Stomach (tissue), 9 donors: ENCODE measurements around the gene TM2D1. TPM values are rescaled to one million over a fixed set of nuclear protein-coding genes. Genes with fewer than 3 reads are reported as not detected.

Source experiments
- DNase-seq, 2 donors: peaks; one replicate each; pipeline versions ENCODE4 v3.0.0 to v3.0.0-alpha.2; 2013 to 2019
- H3K27ac ChIP-seq, 5 donors: fragments of 200-600 bp in 4 of 5; sonication (generic) in 4 of 5; one replicate each; pipeline ENCODE4 v1.5.1; 2013 to 2019; ENCODE audit warnings: mild to moderate bottlenecking in 1 of 5, moderate library complexity in 1 of 5
- H3K27me3 ChIP-seq, 3 donors: fragments of 200-600 bp; sonication (generic); one replicate each; pipeline ENCODE4 v1.5.1; 2017 to 2019; ENCODE audit warnings: mixed run types in 1 of 3
- H3K36me3 ChIP-seq, 4 donors: fragments of 200-600 bp; sonication (generic); 1 replicate in 3 of 4; 2 replicates in 1 of 4; pipeline ENCODE4 v1.5.1; 2016 to 2019
- H3K4me1 ChIP-seq, 4 donors: fragments of 200-600 bp; sonication (generic); one replicate each; pipeline ENCODE4 v1.5.1; 2016 to 2019
- H3K4me3 ChIP-seq, 4 donors: fragments of 200-600 bp; sonication (generic) in 3 of 4; one replicate each; pipeline ENCODE4 v1.5.1; 2016 to 2019; ENCODE audit warnings: mild to moderate bottlenecking in 1 of 4
- H3K9me3 ChIP-seq, 4 donors: fragments of 200-600 bp; sonication (generic); one replicate each; pipeline ENCODE4 v1.5.1; 2016 to 2019
- EP300 ChIP-seq: sonication (generic); formaldehyde crosslinking; IDR thresholded peaks from one replicate; pipeline ENCODE4 v1.6.1; 2017; ENCODE audit warnings: antibody characterized with exemption
- POLR2A ChIP-seq, 4 donors: fragments of 450-650 bp; IDR thresholded peaks; one replicate each; pipeline ENCODE4 v1.6.1; 2016; ENCODE audit warnings: antibody characterized with exemption in 4 of 4, control low read depth in 2 of 4, mild to moderate bottlenecking in 1 of 4, moderate library complexity in 1 of 4
- POLR2AphosphoS5 ChIP-seq, 3 donors: sonication (generic); formaldehyde crosslinking; IDR thresholded peaks; one replicate each; pipeline ENCODE4 v1.6.1; 2016; ENCODE audit warnings: antibody characterized with exemption in 3 of 3
- WGBS, 5 donors: extraction: QIAGEN DNeasy Blood & Tissue Kit in 3 of 5; methylation state at CpG; one replicate each; pipeline versions ENCODE4 v1.1.5 to v1.1.7; 2013 to 2018; 5-methylcytosine and 5-hydroxymethylcytosine counted together
- intact Hi-C: fragments of 100-400 bp; cut with DNase I; formaldehyde crosslinking; loops from one replicate; pipeline ENCODE4 v1.15.1; 2023; ENCODE audit warnings: low total_unique reads
- polyA plus RNA-seq, 3 donors: library from polyadenylated mRNA; stranded (reverse); fragments of 200-250 nt; gene quantifications; one replicate each; pipeline ENCODE4 v1.2.3, GENCODE V29; 2013
- total RNA-seq, 5 donors: library from RNA; depleted of rRNA; stranded (reverse); fragments of >200 nt; gene quantifications; one replicate each; pipeline versions ENCODE4 v1.1.0 to v1.2.3, GENCODE V29; 2014 to 2016
- TF ChIP-seq, protein P1 (sequence below), 7 experiments: fragments of 450-650 bp in 4 of 7; fragments of 200-600 bp in 3 of 7; sonication (generic) in 3 of 7; IDR thresholded peaks; one replicate each; pipeline ENCODE4 v1.5.1; 2016 to 2019; ENCODE audit warnings: antibody characterized with exemption in 7 of 7, control low read depth in 2 of 7, mild to moderate bottlenecking in 1 of 7
- donor health status: healthy with polysubstance abuse.
- donor health status: Bipolar disorder and iron deficiency.
- donor health status: healthy.

TM2D1 gene
- total and polyA plus RNA-seq, 8 donors: 15.6 to 184 (median 41.4) TPM

DNA sequence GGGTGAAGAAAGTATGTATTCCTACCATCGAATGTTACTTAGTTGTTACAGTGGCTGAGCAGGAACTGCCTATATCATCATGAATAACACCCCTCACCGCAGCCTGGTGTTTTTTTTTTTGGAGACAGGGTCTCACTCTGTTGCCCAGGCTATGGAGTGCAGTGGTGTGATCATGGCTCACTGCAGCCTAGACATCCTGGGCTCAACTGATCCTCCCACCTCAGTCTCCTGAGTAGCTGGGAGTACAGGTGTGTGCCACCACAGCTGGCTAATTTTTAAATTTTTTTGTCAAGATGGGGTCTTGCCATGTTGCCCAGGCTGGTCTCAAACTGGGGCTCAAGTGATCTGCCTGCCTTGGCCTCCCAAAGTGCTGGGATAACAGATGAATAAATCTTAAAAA lies 24.6 kb upstream of the TM2D1 start:
- whole genome bisulfite sequencing, 5 donors: 91 to 100% (median 95%) methylated on average over 2 of the region's 2 CpGs
- no peak overlapping the region for H3K27ac ChIP-seq
- H3K9me3 ChIP-seq: no peaks in the 10 kb centered on the region
- peaks cover 0 to 19% (median 8%) of the 10 kb centered on the region in 4 donors for H3K4me1 ChIP-seq
- no peaks in the 10 kb centered on the region for H3K36me3 ChIP-seq
- TF ChIP-seq POLR2A (IDR thresholded peaks at IDR 0.05): no peak
- TF ChIP-seq POLR2AphosphoS5 (IDR thresholded peaks at IDR 0.05): no peak
- TF ChIP-seq, protein P1, sequence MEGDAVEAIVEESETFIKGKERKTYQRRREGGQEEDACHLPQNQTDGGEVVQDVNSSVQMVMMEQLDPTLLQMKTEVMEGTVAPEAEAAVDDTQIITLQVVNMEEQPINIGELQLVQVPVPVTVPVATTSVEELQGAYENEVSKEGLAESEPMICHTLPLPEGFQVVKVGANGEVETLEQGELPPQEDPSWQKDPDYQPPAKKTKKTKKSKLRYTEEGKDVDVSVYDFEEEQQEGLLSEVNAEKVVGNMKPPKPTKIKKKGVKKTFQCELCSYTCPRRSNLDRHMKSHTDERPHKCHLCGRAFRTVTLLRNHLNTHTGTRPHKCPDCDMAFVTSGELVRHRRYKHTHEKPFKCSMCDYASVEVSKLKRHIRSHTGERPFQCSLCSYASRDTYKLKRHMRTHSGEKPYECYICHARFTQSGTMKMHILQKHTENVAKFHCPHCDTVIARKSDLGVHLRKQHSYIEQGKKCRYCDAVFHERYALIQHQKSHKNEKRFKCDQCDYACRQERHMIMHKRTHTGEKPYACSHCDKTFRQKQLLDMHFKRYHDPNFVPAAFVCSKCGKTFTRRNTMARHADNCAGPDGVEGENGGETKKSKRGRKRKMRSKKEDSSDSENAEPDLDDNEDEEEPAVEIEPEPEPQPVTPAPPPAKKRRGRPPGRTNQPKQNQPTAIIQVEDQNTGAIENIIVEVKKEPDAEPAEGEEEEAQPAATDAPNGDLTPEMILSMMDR (IDR thresholded peaks at IDR 0.05): no peak
- no peak for TF ChIP-seq EP300
- no peaks in the 10 kb centered on the region for H3K27me3 ChIP-seq
- DNase-seq: no peak
- intact Hi-C loops: no loop called here
- no peak overlapping the region for H3K4me3 ChIP-seq

DNA sequence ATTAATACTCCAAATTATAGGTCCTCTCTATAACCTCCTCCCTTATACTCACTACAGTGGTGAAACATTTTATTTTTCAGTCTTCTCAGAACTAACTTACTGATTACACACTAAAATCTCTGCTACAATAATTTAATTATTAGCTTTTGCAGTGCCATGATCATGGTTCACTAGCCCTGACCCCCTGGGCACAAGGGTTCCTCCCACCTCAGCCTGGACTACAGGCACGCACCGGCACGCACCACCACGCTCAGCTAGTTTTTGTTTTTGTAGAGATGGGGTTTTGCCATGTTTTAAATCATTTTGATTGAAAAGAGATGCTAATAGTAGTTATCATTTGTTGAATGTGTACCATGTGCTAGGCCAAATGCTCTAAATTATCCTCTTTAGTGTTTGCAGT lies 23.6 kb upstream of the TM2D1 start:
- intact Hi-C loops: no loop called here
- Histone ChIP-seq H3K36me3 (no peaks in the 10 kb centered on the region), H3K27ac (no peak overlapping the region), H3K4me3 (no peak overlapping the region), H3K27me3 (no peaks in the 10 kb centered on the region), H3K9me3 (no peaks in the 10 kb centered on the region), H3K4me1 (peaks cover 2 to 24% (median 16%) of the 10 kb centered on the region in 4 donors)
- no peak for DNase-seq
- 84 to 99% (median 98%) methylated on average over 4 of the region's 4 CpGs for WGBS, 5 donors
- TF ChIP-seq POLR2AphosphoS5 (IDR thresholded peaks at IDR 0.05): no peak
- TF ChIP-seq, protein P1 (IDR thresholded peaks at IDR 0.05): no peak
- TF ChIP-seq POLR2A (IDR thresholded peaks at IDR 0.05): no peak
- no peak for TF ChIP-seq EP300

DNA sequence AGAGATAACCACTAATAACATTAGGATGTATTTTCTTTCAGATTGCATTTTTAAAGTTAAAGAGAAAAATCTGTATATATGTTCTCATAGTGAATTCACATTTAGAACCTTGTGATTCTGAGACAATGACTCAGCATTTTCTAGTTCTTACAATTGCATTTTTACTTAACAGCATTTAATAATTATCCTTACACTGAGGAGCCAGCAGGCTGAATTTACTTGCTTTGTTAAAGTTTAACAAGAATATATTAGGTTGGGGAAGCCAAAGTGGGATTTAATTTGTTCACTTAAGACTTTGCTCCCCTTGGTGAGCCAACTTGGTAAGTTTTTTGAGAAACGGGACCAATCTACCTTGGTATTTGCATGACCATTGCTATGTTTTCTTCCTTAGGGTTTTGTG lies 21.9 kb upstream of the TM2D1 start:
- Histone ChIP-seq H3K4me3 (no peak overlapping the region), H3K4me1 (peaks cover 8 to 31% (median 21%) of the 10 kb centered on the region in 4 donors), H3K27me3 (no peaks in the 10 kb centered on the region), H3K9me3 (no peaks in the 10 kb centered on the region), H3K27ac (peak overlapping the region in 2 of 5 donors; percentile 3 to 54), H3K36me3 (no peaks in the 10 kb centered on the region)
- WGBS, 5 donors: 0 to 76% (median 25%) methylated on average over 1 of the region's 1 CpG
- TF ChIP-seq EP300 (no peak), POLR2A (IDR thresholded peaks at IDR 0.05) (no peak)
- intact Hi-C loops: no loop called here
- DNase-seq: peak in 1 of 2 donors; percentile 36

DNA sequence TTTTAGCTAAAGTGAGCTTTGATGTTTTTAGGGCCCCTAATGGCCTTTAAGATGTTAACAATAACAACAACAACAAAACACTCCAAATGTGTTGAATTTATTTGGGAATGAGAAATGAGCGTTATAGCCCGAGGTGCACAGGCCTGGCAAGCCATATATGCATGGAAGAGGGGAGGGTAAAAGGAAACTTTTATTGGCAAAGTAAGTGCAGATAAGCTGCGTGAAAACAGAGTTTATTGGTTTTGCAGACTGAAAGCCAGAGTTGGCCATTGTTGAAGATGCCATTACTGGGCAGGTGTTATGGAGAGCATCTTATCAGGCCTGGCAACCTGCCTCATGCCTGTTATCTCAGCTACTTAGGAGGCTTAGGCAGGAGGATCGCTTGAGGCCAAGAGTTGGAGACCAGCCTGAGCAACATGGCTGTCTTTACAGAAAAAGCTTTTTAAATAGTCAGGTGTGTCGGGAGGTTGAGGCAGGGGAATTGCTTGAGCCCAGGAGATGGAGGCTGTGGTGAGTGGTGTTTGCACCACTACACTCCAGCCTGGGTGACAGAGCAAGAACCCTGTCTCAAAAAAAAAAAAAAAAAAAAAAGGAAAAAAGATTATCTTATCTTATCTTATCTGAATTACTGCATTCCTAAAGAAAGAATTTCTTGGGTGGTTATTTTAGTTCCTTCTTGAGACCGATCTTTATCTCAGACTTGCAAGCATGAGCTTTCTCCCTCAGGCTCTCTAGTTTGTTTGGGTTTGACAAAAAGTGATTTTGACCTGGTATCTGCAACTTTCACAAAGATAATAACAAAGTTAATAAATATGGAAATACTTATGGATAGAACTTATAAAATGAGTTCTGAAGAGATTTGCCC lies 19.0 kb upstream of the TM2D1 start:
- TF ChIP-seq EP300 (no peak), POLR2A (IDR thresholded peaks at IDR 0.05) (no peak), POLR2AphosphoS5 (IDR thresholded peaks at IDR 0.05) (no peak)
- TF ChIP-seq, protein P1 (IDR thresholded peaks at IDR 0.05): no peak
- Histone ChIP-seq H3K27ac (peak overlapping the region in 4 of 5 donors; percentile 93 to 99 (median 96)), H3K4me1 (peaks cover 13 to 43% (median 27%) of the 10 kb centered on the region in 4 donors), H3K4me3 (peak overlapping the region in 3 of 4 donors; percentile 73 to 93 (median 82)), H3K36me3 (no peaks in the 10 kb centered on the region), H3K9me3 (no peaks in the 10 kb centered on the region), H3K27me3 (no peaks in the 10 kb centered on the region)
- intact Hi-C loops: no loop called here
- 44 to 68% (median 53%) methylated on average over 6 of the region's 6 CpGs for WGBS, 5 donors
- peak in 1 of 2 donors; percentile 27 for DNase-seq

DNA sequence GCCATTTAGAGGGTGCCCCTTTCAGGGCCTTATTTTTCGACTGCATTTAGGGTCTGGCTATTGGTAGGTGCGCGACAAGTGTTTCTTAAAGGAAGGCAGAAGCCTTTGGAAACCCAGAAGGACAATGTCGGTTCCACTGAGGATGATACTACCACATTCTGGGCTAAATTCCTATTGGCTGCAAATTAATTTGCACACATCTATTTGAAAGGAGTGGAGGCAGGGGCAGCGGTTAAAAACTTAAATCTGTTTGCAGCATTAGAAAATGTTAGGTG lies 18.4 kb upstream of the TM2D1 start:
- Histone ChIP-seq H3K36me3 (no peaks in the 10 kb centered on the region), H3K4me3 (peak overlapping the region; percentile 73 to 95 (median 88)), H3K27ac (peak overlapping the region; percentile 93 to 99 (median 97)), H3K4me1 (peaks cover 13 to 43% (median 27%) of the 10 kb centered on the region in 4 donors), H3K9me3 (no peaks in the 10 kb centered on the region), H3K27me3 (no peaks in the 10 kb centered on the region)
- no peak for DNase-seq
- intact Hi-C loops: no loop called here
- no peak for TF ChIP-seq EP300
- TF ChIP-seq, protein P1 (IDR thresholded peaks at IDR 0.05): no peak
- no peak for TF ChIP-seq POLR2A (IDR thresholded peaks at IDR 0.05)
- TF ChIP-seq POLR2AphosphoS5 (IDR thresholded peaks at IDR 0.05): no peak
- WGBS, 5 donors: 29 to 39% (median 36%) methylated on average over 5 of the region's 5 CpGs
